RWPE1 (cell line): ENCODE data around the gene AMH.

Experiments
- CTCF ChIA-PET: fragments of 350-600 bp; sonication (Branson Sonifier 250); formaldehyde crosslinking; extraction: SDS; loops from one replicate; lab custom pipeline; 2021; lab: Yijun Ruan, JAX
- POLR2A ChIA-PET: fragments of 400-600 bp; formaldehyde crosslinking; extraction: SDS; loops from one replicate; lab custom pipeline; 2020; ENCODE audit warnings: antibody characterized with exemption; ENCODE audit not compliant: low non-redundant PET; lab: Yijun Ruan, JAX
- DNase-seq: peaks from one replicate; pipeline ENCODE4 v3.0.0; 2012; ENCODE audit warnings: low spot score
- H3K27ac ChIP-seq: fragments of 450-650 bp; 2 replicates; pipeline ENCODE4 v1.5.1; 2017
- TF ChIP-seq, protein P1 (sequence below): fragments of 450-650 bp; conservative IDR thresholded peaks from 2 replicates; pipeline ENCODE4 v1.5.1; 2017; ENCODE audit warnings: low read depth, mild to moderate bottlenecking

AMH gene

DNA sequence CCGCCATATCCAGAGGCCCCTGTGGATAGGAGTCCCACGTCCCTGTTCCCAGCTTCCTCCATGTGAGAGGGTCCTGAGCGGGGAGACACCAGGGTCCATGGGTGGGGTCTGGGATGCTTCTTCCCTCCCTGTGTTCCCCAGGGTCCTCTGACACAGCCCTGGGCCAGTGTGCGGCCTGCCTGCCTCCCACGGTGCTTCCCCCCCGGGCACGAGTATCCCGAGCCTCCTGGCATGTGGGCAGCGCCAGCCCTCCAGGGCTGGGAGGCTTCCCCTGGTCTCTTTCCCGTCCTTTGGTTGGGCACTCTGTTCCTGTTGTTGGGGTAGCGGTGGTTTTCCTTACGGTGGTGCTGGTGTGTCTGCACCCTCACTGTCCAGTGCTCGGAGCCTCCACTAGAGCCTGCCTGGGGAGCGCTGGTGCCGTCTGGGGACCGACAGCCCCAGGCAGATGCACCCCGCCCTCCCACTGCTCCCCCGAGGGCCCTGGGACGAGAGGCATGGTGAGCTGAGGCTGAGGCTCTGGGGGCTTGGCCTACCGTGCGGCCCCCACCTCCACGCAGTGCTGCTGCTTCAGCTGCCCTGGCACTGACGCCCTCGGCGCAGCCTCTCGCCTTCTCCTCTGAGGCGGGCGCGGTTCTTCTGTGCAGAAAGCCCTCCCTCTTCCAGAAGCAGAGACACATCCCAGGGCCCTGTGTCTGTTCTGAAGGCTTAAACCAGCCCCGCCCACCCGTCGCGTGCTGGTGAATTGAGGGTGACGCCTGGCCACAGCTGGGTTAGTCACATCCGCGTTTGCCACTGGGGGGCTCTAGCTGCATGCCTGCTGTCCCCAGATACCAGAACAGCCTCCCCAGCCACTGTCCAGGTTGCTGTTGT lies 40.9 kb upstream of the AMH start:
- peak overlapping the region; percentile 54 for H3K27ac ChIP-seq
- TF ChIP-seq, protein P1, sequence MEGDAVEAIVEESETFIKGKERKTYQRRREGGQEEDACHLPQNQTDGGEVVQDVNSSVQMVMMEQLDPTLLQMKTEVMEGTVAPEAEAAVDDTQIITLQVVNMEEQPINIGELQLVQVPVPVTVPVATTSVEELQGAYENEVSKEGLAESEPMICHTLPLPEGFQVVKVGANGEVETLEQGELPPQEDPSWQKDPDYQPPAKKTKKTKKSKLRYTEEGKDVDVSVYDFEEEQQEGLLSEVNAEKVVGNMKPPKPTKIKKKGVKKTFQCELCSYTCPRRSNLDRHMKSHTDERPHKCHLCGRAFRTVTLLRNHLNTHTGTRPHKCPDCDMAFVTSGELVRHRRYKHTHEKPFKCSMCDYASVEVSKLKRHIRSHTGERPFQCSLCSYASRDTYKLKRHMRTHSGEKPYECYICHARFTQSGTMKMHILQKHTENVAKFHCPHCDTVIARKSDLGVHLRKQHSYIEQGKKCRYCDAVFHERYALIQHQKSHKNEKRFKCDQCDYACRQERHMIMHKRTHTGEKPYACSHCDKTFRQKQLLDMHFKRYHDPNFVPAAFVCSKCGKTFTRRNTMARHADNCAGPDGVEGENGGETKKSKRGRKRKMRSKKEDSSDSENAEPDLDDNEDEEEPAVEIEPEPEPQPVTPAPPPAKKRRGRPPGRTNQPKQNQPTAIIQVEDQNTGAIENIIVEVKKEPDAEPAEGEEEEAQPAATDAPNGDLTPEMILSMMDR = no peak
- no peak for DNase-seq
- ChIA-PET POLR2A (no interaction called here), CTCF (interaction anchor here (0.8 kb wide), 1 partner anchor 67 kb away, joined by 3 read pairs; no protein-coding TSS in a partner anchor)

DNA sequence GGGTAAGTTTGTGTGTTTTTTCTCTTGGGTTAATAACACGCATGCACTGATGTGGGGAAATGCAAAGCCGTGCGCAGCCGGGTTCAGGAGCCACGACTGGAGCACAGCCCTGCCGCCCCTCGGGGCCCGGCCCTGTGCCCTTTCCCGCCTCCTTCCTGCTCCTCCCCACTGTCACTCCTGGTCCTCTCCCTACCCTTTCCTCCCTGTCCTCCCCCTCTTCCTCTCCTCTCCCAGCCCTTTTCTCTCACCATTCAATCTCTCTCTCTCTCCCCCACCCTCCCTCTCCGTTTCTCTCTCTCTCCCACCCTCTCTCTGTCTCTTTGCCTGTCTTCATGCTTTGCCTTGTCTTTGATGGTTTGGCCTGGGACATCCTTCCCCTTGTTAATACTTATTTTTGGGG lies 40.1 kb upstream of the AMH start:
- ChIA-PET POLR2A (no interaction called here), CTCF (no interaction called here)
- DNase-seq = no peak
- peak overlapping the region; percentile 54 for H3K27ac ChIP-seq
- TF ChIP-seq, protein P1 = no peak

DNA sequence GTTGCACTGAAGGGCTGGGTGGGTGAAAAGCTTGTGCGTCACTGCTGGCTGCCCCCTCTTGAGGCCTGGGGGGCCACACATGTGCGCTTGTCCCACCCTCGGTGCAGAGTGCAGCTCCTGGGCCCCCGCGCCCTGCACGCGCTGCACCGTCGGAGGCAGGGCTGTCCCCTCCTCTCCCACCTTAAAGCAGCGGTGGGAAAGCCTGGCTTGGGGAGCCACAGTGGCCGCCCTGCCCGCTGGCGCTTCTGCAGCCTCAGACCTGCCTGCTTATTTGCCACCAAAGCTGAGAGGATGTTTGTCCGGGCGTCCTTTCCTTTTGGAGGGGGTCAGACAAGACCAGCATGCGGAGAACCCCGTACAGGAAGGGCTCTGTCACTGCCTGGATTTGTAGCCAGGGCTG lies 39.7 kb upstream of the AMH start:
- CTCF ChIA-PET = no interaction called here
- TF ChIP-seq, protein P1 = no peak
- DNase-seq = no peak
- POLR2A ChIA-PET = no interaction called here
- H3K27ac ChIP-seq = peak overlapping the region; percentile 54

DNA sequence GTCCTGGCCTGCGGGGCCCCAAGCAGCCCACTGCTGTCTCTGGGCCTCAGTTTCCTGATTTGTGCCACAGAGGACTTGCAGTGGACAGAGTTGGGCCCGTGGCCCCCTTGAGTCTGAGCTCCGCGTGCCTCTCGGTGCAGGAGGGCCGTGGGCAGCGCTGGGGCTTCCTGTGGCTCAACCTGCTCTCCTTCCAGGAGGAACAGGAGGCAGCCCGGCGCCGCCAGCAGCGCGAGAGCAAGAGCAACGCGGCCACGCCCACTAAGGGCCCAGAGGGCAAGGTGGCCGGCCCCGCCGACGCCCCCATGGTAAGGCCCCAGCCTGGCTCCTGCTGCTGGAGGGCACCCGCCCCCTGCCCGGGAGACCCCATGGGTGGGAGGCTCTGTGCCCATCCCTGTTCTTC lies 38.9 kb upstream of the AMH start:
- no peak for DNase-seq
- ChIA-PET CTCF (no interaction called here), POLR2A (no interaction called here)
- TF ChIP-seq, protein P1 = no peak
- H3K27ac ChIP-seq = peak overlapping the region; percentile 54; the same call in 1 of the 2 replicates

DNA sequence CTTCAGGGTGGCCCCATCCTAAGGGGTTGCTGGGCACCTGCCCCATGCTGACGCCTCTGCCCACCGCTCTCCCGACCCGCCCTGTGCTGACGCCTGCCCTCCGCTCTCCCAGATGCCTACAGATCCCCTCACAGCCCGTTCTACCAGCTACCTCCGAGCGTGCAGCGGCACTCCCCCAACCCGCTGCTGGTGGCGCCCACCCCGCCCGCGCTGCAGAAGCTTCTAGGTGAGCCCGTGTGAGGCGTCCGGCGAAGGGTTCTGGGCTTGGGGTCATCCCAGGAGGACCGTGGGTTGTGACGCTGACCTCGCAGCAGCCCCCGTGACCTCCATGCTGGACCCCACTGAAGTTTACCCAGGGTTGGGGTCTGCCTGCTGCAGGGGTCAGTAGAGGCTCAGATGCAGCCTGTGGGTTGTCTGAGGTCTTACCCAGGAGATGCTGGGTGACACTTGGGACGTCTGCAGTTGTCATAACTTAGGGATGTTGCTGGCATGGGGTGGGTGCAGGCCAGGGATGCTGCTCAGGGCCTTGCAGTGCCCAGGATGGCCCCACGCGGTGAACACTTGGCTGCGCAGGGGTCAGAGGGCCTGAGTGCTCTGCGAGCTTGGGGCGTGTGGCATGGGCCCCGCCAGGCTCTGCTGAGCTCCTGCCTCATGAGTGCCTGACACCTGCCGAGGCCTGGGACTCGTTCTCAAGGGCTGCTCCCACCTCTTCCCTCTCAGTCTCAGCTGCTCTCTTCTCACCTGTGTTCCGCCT lies 38.0 kb upstream of the AMH start:
- no peak for DNase-seq
- ChIA-PET POLR2A (no interaction called here), CTCF (no interaction called here)
- no peak overlapping the region for H3K27ac ChIP-seq
- TF ChIP-seq, protein P1 = no peak
